ENCODE results near the gene SMYD2. TPM values are rescaled to one million over a fixed set of nuclear protein-coding genes. Genes with fewer than 3 reads are reported as not detected.

SMYD2 gene
- total RNA-seq, 1 donor from 2014 or later = 65.6 TPM

DNA sequence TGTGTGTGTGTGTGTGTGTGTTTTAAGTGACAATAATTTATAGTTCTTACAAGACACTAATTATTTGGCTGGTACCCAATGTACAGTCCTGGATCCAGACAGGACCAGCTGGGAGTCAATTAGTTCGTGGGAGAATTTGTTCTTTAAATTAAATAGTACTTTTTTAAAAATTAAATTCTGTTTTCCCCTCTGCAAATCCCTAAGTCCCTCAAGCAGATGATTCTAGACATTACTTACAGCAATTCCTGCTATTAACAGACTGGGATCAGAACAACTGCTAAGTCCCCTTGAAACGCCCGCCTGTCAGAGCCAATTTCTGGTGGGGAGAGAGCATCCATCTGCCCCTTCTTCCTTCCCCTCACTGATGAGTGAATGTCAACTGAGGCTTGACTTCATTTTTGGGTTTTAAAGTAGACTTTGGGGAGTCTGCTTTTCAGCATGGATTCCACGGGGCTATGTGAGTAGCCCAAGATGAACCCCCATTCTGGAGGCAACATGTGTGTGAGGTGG is 83.9 kb downstream of the SMYD2 start:
- no peak for DNase-seq (ENCODE audit: low read depth)
- TF ChIP-seq, protein P1, sequence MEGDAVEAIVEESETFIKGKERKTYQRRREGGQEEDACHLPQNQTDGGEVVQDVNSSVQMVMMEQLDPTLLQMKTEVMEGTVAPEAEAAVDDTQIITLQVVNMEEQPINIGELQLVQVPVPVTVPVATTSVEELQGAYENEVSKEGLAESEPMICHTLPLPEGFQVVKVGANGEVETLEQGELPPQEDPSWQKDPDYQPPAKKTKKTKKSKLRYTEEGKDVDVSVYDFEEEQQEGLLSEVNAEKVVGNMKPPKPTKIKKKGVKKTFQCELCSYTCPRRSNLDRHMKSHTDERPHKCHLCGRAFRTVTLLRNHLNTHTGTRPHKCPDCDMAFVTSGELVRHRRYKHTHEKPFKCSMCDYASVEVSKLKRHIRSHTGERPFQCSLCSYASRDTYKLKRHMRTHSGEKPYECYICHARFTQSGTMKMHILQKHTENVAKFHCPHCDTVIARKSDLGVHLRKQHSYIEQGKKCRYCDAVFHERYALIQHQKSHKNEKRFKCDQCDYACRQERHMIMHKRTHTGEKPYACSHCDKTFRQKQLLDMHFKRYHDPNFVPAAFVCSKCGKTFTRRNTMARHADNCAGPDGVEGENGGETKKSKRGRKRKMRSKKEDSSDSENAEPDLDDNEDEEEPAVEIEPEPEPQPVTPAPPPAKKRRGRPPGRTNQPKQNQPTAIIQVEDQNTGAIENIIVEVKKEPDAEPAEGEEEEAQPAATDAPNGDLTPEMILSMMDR (conservative IDR thresholded peaks at IDR 0.05; ENCODE audit: low read depth, low read length) = no peak
- H3K4me3 ChIP-seq (ENCODE audit: low read depth, low read length) = no peak overlapping the region

DNA sequence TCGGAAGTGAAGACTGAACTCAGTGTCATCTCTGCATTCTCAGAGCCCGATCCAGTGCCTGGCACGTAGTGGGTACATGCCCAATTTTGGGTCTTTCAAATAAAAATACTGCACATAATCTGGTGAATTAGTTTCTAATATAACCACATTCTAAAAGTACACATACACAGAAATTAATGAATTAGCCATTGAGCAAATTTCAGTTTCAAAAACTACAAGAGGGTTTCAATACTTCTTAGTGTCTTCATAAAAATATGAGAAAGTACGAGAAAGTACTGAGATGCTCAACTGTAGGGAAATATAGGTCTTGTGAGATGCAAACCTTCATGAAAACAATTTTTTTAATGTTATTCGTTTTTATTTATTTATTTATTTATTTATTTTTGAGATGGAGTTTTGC is 86.9 kb downstream of the SMYD2 start:
- TF ChIP-seq, protein P1 (conservative IDR thresholded peaks at IDR 0.05; ENCODE audit: low read depth, low read length) = no peak
- no peak overlapping the region for H3K4me3 ChIP-seq (ENCODE audit: low read depth, low read length)
- no peak for DNase-seq (ENCODE audit: low read depth)

GRCh38 chr1:214369364-214369763 is 88.4 kb downstream of the SMYD2 start:
- DNase-seq (ENCODE audit: low read depth) = no peak
- TF ChIP-seq, protein P1 (conservative IDR thresholded peaks at IDR 0.05; ENCODE audit: low read depth, low read length) = no peak
- H3K4me3 ChIP-seq (ENCODE audit: low read depth, low read length) = no peak overlapping the region

DNA sequence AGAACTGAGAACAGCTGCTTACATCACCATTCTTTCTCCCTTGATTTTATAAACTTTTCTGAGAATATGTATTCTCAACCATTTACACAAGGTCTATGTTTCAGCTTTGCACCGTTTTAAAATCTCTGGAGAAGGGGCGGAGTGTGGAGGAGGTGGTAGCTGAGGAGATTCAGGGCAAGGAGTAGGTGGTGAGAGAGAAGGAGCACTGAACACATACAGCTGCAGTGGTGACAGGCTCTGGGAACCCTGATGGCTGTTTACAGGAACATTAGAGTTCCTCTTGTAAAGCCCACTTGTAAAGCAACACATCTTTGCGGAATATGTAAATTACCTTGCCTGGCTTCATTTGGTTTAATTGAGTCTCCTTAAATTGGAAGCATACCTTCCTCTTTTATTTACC is 89.7 kb downstream of the SMYD2 start:
- TF ChIP-seq, protein P1 (conservative IDR thresholded peaks at IDR 0.05; ENCODE audit: low read depth, low read length) = no peak
- no peak overlapping the region for H3K4me3 ChIP-seq (ENCODE audit: low read depth, low read length)
- no peak for DNase-seq (ENCODE audit: low read depth)

DNA sequence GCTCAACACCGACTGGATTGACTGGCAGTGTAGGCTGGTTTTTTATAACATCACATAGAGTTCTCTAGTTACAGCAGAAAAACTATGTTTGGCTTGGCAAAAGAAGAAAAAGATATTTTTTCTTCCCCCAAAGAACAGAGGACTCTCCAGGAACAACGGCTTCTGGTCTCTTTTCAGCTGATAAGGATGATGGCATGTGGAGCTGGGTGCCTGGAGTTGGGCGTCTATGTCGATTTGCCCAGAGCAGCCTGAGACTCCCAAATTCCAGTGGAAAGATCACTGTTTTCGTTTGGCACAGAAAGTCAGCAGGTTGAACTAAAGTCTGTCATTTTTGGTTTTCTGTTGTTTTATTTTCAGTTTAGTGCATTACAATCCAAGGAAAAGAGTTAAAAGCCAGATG is 91.1 kb downstream of the SMYD2 start:
- TF ChIP-seq, protein P1 (conservative IDR thresholded peaks at IDR 0.05; ENCODE audit: low read depth, low read length) = no peak
- DNase-seq (ENCODE audit: low read depth) = no peak
- H3K4me3 ChIP-seq (ENCODE audit: low read depth, low read length) = no peak overlapping the region

DNA sequence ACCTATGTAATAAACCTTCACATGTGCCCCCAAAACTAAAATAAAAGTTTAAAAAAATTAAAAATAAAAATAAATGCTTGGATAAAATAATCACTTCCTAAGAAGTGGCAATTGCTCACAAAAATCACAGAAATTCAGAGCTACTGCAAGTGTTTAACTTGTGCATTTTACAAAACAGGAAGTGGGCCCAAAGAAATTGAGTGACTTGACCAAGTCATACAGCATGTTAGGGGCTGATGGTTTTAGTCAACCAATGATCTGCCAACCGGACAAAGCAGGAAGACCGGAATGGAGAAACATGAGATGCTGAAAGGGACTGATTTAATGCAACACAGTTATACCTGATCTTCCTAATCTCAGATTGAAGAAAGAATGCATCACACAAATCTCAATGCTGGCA is 96.5 kb downstream of the SMYD2 start:
- H3K4me3 ChIP-seq (ENCODE audit: low read depth, low read length) = no peak overlapping the region
- DNase-seq (ENCODE audit: low read depth) = no peak
- TF ChIP-seq, protein P1 (conservative IDR thresholded peaks at IDR 0.05; ENCODE audit: low read depth, low read length) = no peak

- no peak overlapping the region for H3K4me3 ChIP-seq (ENCODE audit: low read depth, low read length)
- DNase-seq (ENCODE audit: low read depth) = no peak
- TF ChIP-seq, protein P1 (conservative IDR thresholded peaks at IDR 0.05; ENCODE audit: low read depth, low read length) = no peak
Measured at GRCh38 chr1:214377886-214378285, 96.9 kb downstream of the SMYD2 start.
